ENCODE measurements around the gene ZBTB49. TPM values are rescaled to one million over a fixed set of nuclear protein-coding genes. Genes with fewer than 3 reads are reported as not detected.

Gene ZBTB49
- total RNA-seq, 4 donors from 2014 or later = 2.4 to 11.2 (median 6.0) TPM

DNA sequence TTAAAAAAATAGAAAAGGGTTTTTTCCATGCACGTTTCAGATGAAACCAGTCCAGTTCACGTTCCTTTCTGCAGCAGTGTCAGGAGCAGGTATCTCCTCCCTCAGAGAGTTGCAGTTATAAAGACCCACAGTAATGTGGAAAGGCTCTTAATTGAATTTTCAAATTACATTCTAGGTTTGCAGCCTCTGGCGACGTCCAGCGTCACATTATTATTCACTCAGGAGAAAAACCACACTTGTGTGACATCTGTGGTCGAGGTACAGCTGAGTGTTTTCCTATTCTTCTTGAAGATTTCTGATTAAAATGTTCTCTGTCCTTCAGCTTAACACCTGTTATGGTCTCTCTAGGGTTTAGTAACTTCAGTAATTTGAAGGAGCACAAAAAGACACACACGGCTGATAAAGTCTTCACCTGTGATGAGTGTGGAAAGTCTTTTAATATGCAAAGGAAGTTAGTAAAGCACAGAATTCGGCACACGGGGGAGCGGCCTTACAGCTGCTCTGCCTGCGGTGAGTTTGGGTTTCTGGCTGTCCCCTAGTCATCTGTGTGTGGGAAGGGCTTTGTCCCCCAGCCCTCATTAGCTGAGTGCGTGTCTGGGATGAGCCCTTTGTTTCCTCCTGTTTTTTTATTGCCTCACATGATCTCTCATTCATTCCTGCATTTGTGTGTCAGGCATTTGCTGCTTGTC, 25.6 kb downstream of the ZBTB49 start:
- in situ Hi-C loops (cut with MboI; ENCODE audit: low pct_ligation_motif_present in 1 of 4, low pct_unique_long_range_greater_than_20kb in 1 of 4, low sequenced_read_pairs in 3 of 4) (no loop called here), intact Hi-C loops (cut with DNase I; ENCODE audit: low total_unique reads) (no loop called here)
- 75 to 84% methylated on average over 6 to 12 of the region's 12 CpGs for WGBS, 2 donors (ENCODE audit: low coverage in 1 of 2)
- no peak for TF ChIP-seq POLR2AphosphoS5 (IDR thresholded peaks at IDR 0.05)
- TF ChIP-seq, protein P1, sequence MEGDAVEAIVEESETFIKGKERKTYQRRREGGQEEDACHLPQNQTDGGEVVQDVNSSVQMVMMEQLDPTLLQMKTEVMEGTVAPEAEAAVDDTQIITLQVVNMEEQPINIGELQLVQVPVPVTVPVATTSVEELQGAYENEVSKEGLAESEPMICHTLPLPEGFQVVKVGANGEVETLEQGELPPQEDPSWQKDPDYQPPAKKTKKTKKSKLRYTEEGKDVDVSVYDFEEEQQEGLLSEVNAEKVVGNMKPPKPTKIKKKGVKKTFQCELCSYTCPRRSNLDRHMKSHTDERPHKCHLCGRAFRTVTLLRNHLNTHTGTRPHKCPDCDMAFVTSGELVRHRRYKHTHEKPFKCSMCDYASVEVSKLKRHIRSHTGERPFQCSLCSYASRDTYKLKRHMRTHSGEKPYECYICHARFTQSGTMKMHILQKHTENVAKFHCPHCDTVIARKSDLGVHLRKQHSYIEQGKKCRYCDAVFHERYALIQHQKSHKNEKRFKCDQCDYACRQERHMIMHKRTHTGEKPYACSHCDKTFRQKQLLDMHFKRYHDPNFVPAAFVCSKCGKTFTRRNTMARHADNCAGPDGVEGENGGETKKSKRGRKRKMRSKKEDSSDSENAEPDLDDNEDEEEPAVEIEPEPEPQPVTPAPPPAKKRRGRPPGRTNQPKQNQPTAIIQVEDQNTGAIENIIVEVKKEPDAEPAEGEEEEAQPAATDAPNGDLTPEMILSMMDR (IDR thresholded peaks at IDR 0.05) = no peak
- no peak for TF ChIP-seq EP300 (IDR thresholded peaks at IDR 0.05; ENCODE audit: low read depth)
- TF ChIP-seq POLR2A (IDR thresholded peaks at IDR 0.05) = no peak
- H3K9me3 ChIP-seq = no peaks in the 10 kb centered on the region
- peaks cover 0 to 24% (median 11%) of the 10 kb centered on the region in 4 donors for H3K36me3 ChIP-seq
- no peak overlapping the region for H3K4me3 ChIP-seq
- no peak for DNase-seq
- H3K27ac ChIP-seq = no peak overlapping the region
- no peaks in the 10 kb centered on the region for H3K4me1 ChIP-seq
- H3K27me3 ChIP-seq = no peaks in the 10 kb centered on the region

DNA sequence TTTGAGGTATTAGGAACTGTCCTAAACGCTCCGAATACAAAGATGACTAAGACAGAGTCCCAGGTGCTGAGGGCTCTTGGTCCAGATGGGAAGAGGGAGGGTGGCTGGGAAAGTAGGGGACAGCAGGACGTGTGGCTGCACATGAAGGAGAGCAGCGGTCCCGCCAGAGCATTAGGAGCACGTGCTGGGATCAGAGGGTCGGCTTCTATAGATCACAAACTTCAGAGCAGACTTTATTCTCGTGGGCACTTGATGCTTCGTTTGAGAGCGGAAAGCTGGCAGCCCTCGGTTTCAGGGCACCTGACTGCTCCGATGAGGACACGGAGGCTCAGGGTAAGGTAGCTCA, 26.1 kb downstream of the ZBTB49 start:
- in situ Hi-C loops (cut with MboI; ENCODE audit: low pct_ligation_motif_present in 1 of 4, low pct_unique_long_range_greater_than_20kb in 1 of 4, low sequenced_read_pairs in 3 of 4) (no loop called here), intact Hi-C loops (cut with DNase I; ENCODE audit: low total_unique reads) (no loop called here)
- no peaks in the 10 kb centered on the region for H3K9me3 ChIP-seq
- TF ChIP-seq POLR2A (IDR thresholded peaks at IDR 0.05) (no peak), EP300 (IDR thresholded peaks at IDR 0.05; ENCODE audit: low read depth) (no peak), POLR2AphosphoS5 (IDR thresholded peaks at IDR 0.05) (no peak)
- TF ChIP-seq, protein P1 (IDR thresholded peaks at IDR 0.05) = no peak
- peaks cover 0 to 26% (median 13%) of the 10 kb centered on the region in 4 donors for H3K36me3 ChIP-seq
- 94% methylated on average over 13 of the region's 13 CpGs; no CpG with 5 or more reads in 1 of the 2 donors for WGBS, 2 donors (ENCODE audit: low coverage in 1 of 2)
- H3K4me3 ChIP-seq = no peak overlapping the region
- no peak for DNase-seq
- H3K27ac ChIP-seq = no peak overlapping the region
- H3K4me1 ChIP-seq = no peaks in the 10 kb centered on the region
- H3K27me3 ChIP-seq = no peaks in the 10 kb centered on the region

DNA sequence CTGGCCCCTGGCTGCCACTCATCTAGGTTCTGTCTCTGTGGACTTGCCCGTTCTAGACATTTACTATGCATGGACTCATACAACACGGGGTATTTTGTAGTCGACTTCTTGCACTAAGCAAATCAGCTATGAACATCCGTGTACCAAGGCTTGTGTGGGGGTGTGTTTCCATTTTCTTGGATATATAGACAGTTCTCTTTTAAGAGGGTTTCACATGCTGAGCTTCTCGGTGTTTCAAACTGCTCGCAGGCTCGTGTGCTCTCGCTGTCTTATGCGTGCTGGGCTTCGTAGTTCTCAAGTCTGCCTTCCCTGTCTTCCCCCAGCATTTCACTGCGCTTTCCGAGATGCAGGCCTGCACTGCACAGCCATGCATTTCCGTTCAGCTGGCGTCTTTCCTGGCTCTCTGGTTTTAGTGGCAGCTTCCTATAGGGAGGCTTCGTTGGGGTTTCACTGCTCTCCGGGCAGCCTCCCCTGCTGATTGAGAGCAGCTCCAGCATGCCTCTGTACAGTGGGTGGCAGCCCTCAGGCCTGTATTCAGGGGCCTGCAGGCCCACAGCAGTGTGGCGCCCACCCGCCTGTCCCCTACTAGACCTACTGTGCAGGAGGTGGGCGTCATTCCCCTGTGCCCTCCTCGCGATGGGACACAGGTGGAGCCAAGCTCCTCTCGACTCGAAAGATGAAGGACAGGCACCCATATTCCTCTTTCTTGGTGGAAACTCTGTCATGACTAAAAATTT, 27.6 kb downstream of the ZBTB49 start:
- intact Hi-C loops (cut with DNase I; ENCODE audit: low total_unique reads) (no loop called here), in situ Hi-C loops (cut with MboI; ENCODE audit: low pct_ligation_motif_present in 1 of 4, low pct_unique_long_range_greater_than_20kb in 1 of 4, low sequenced_read_pairs in 3 of 4) (no loop called here)

DNA sequence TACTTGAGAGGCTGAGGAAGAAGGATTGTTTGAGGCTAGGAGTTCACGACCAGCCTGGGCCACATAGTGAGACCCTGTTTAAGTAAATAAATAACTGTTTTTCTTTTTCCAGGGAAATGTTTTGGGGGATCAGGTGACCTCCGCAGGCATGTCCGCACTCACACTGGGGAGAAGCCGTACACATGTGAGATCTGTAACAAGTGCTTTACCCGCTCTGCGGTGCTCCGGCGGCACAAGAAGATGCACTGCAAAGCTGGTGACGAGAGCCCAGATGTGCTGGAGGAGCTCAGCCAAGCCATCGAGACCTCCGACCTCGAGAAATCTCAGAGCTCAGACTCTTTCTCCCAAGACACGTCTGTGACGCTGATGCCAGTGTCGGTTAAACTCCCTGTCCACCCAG, 30.5 kb downstream of the ZBTB49 start:
- intact Hi-C loops (cut with DNase I; ENCODE audit: low total_unique reads) (no loop called here), in situ Hi-C loops (cut with MboI; ENCODE audit: low pct_ligation_motif_present in 1 of 4, low pct_unique_long_range_greater_than_20kb in 1 of 4, low sequenced_read_pairs in 3 of 4) (no loop called here)
- Histone ChIP-seq H3K27ac (no peak overlapping the region), H3K9me3 (no peaks in the 10 kb centered on the region), H3K27me3 (no peaks in the 10 kb centered on the region), H3K36me3 (peaks cover 0 to 19% (median 8%) of the 10 kb centered on the region in 4 donors), H3K4me1 (no peaks in the 10 kb centered on the region), H3K4me3 (no peak overlapping the region)
- WGBS, 2 donors (ENCODE audit: low coverage in 1 of 2) = 92% methylated on average over 15 of the region's 15 CpGs; no CpG with 5 or more reads in 1 of the 2 donors
- TF ChIP-seq POLR2AphosphoS5 (IDR thresholded peaks at IDR 0.05) = no peak
- no peak for DNase-seq

More for the DNA sequence above, 27.6 kb downstream of the ZBTB49 start:
- H3K36me3 ChIP-seq = peaks cover 0 to 30% (median 13%) of the 10 kb centered on the region in 4 donors
- H3K27me3 ChIP-seq = no peaks in the 10 kb centered on the region
- no peak overlapping the region for H3K4me3 ChIP-seq
- DNase-seq = no peak
- TF ChIP-seq, protein P1 (IDR thresholded peaks at IDR 0.05) = no peak
- TF ChIP-seq EP300 (IDR thresholded peaks at IDR 0.05; ENCODE audit: low read depth) (no peak), POLR2AphosphoS5 (IDR thresholded peaks at IDR 0.05) (no peak), POLR2A (IDR thresholded peaks at IDR 0.05) (no peak)
- no peaks in the 10 kb centered on the region for H3K4me1 ChIP-seq
- 84 to 93% methylated on average over 2 to 22 of the region's 23 CpGs for WGBS, 2 donors (ENCODE audit: low coverage in 1 of 2)
- no peaks in the 10 kb centered on the region for H3K9me3 ChIP-seq
- H3K27ac ChIP-seq = no peak overlapping the region
